Epithelial cell of proximal tubule (primary cell): Measurements from ENCODE around the gene ANKFN1. TPM values are rescaled to one million over a fixed set of nuclear protein-coding genes. Genes with fewer than 3 reads are reported as not detected.

Source experiments
- DNase-seq: peaks from one replicate; pipeline ENCODE4 v3.0.0-alpha.2; 2011; ENCODE audit warnings: low read depth
- H3K4me3 ChIP-seq: 2 replicates; pipeline ENCODE4 v1.5.1; 2011; ENCODE audit warnings: low read depth, mild to moderate bottlenecking, low read length
- CTCF ChIP-seq: conservative IDR thresholded peaks from 2 replicates; pipeline ENCODE4 v1.5.1; 2012; ENCODE audit warnings: low read depth, mild to moderate bottlenecking, low read length
- total RNA-seq: library from RNA; depleted of rRNA; stranded (reverse); fragments of >200 nt; gene quantifications from 2 replicates; pipeline ENCODE4 v1.2.3, GENCODE V29; 2015

ANKFN1 gene
- total RNA-seq, 1 donor from 2014 or later, result not detected

GRCh38 chr17:56440419-56440818 is 287.1 kb downstream of the ANKFN1 start:
- TF ChIP-seq CTCF, result no peak
- H3K4me3 ChIP-seq, result no peak overlapping the region
- no peak for DNase-seq

- no peak for TF ChIP-seq CTCF
- DNase-seq, result no peak
- H3K4me3 ChIP-seq, result no peak overlapping the region
Measured at GRCh38 chr17:56441308-56441707, 288.0 kb downstream of the ANKFN1 start.

- TF ChIP-seq CTCF, result no peak
Measured at GRCh38 chr17:56445692-56446411, 292.6 kb downstream of the ANKFN1 start.

GRCh38 chr17:56447171-56447570 is 293.9 kb downstream of the ANKFN1 start:
- no peak for DNase-seq
- no peak overlapping the region for H3K4me3 ChIP-seq
- no peak for TF ChIP-seq CTCF

More at GRCh38 chr17:56445692-56446411, 292.6 kb downstream of the ANKFN1 start:
- DNase-seq, result no peak
- no peak overlapping the region for H3K4me3 ChIP-seq

GRCh38 chr17:56448371-56448770 is 295.1 kb downstream of the ANKFN1 start:
- TF ChIP-seq CTCF, result no peak
- no peak for DNase-seq
- H3K4me3 ChIP-seq, result no peak overlapping the region

GRCh38 chr17:56449176-56449575 is 295.9 kb downstream of the ANKFN1 start:
- H3K4me3 ChIP-seq, result no peak overlapping the region
- no peak for TF ChIP-seq CTCF
- no peak for DNase-seq

- no peak for DNase-seq
- no peak for TF ChIP-seq CTCF
- no peak overlapping the region for H3K4me3 ChIP-seq
Measured at GRCh38 chr17:56451629-56452028, 298.4 kb downstream of the ANKFN1 start.
